Right lobe of liver (tissue), 6 donors: ENCODE measurements around the gene FASTKD1. TPM values are rescaled to one million over a fixed set of nuclear protein-coding genes. Genes with fewer than 3 reads are reported as not detected.
"Not testable (repeated sequence)": the region's sequence is repeated elsewhere in the genome, so short reads cannot be mapped to it uniquely, and the experiment has no call there.

Experiments
- ATAC-seq, 4 donors: fragments of 200-7000 bp; cut with Tn5 transposase; one replicate each; pipeline ENCODE4 v1.9.1; 2020; ENCODE audit warnings: mild to moderate bottlenecking in 4 of 4, moderate library complexity in 4 of 4
- DNase-seq, 3 donors: peaks; one replicate each; pipeline ENCODE4 v3.0.0-alpha.2; 2020
- H3K27ac ChIP-seq, 3 donors: fragments of 200-600 bp; one replicate each; pipeline ENCODE4 v1.8.0; 2022
- H3K27me3 ChIP-seq, 2 donors: fragments of 200-600 bp; one replicate each; pipeline ENCODE4 v1.8.0; 2022
- H3K36me3 ChIP-seq, 4 donors: fragments of 200-600 bp; sonication (generic) in 1 of 4; one replicate each; pipeline versions ENCODE4 v1.5.1 to v1.8.0; 2017 to 2022; ENCODE audit warnings: control low read depth in 1 of 4
- H3K4me1 ChIP-seq, 4 donors: fragments of 200-600 bp; sonication (generic) in 1 of 4; one replicate each; pipeline versions ENCODE4 v1.5.1 to v1.8.0; 2017 to 2022; ENCODE audit warnings: control low read depth in 1 of 4
- H3K4me3 ChIP-seq, 3 donors: fragments of 200-600 bp; one replicate each; pipeline ENCODE4 v1.8.0; 2022
- H3K9me3 ChIP-seq, 4 donors: fragments of 200-600 bp; sonication (generic) in 1 of 4; one replicate each; pipeline versions ENCODE4 v1.5.1 to v1.8.0; 2017 to 2022; ENCODE audit warnings: control low read depth in 1 of 4
- CTCF ChIP-seq, 4 donors: fragments of 200-600 bp in 3 of 4; fragments of 450-650 bp in 1 of 4; IDR thresholded peaks; one replicate each; pipeline versions ENCODE4 v1.5.1 to v1.8.0; 2016 to 2022; ENCODE audit warnings: antibody characterized with exemption in 4 of 4, mild to moderate bottlenecking in 2 of 4
- POLR2A ChIP-seq: fragments of 450-650 bp; IDR thresholded peaks from one replicate; pipeline ENCODE4 v1.6.1; 2017; ENCODE audit warnings: antibody characterized with exemption, mild to moderate bottlenecking
- WGBS: methylation state at CpG from one replicate; pipeline ENCODE4 v1.1.6; 2018; ENCODE audit warnings: low coverage, low lambda C conversion rate; ENCODE audit not compliant: insufficient coverage; ENCODE audit errors: missing lambda C conversion rate; 5-methylcytosine and 5-hydroxymethylcytosine counted together
- intact Hi-C, 2 donors: fragments of 100-400 bp; cut with DNase I; formaldehyde crosslinking; loops; one replicate each; pipeline versions ENCODE4 v1.11.2 to v1.14.1; 2022
- total RNA-seq, 6 experiments: library from RNA; depleted of rRNA in 2 of 6; stranded (reverse); fragments of >200 nt in 2 of 6; fragmentation: NEBNext Ultra II Directional in 3 of 6; extraction: Animal tissue kit (Norgen Biotek cat#: 25700) in 3 of 6; gene quantifications; one replicate each; pipeline versions ENCODE4 v1.1.0 to v1.2.4, GENCODE V29; 2016 to 2023
- donor health status: DM: no; HTN: yes; CAD: no.
- donor health status: DM: no; HTN: no; CAD: no.
- donor health status: DM: no; HTN: no; CAD: no.
- donor health status: DM: no; HTN: yes; CAD: no.
- donor health status: DM: no; HTN: yes; CAD: no.

The FASTKD1 gene
- total RNA-seq, 6 experiments from 2014 or later = 11.6 to 21.1 (median 13.4) TPM

DNA sequence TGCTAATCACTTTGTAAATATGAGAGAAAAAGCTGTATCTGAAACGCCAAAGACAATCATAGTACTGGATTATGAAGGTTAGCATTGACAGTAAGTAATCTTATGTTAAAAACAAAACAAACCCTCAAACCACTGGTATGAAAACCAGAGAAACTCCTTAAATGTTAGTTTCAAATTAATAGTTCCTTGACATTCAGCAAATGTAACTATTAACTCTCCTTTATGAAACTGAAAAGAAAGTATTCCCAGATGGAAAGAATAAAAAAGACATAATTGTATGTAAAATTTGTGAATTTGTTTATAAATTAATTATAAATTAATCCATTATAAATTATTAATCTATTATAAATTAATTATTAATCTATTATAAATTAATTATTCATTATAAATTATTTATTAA lies 12.3 kb downstream of the FASTKD1 start:
- DNase-seq = no peak
- 90% methylated on average over 1 of the region's 1 CpG for WGBS
- intact Hi-C loops = no loop called here
- no peaks in the 10 kb centered on the region for H3K4me1 ChIP-seq
- no peak overlapping the region for H3K4me3 ChIP-seq
- no peaks in the 10 kb centered on the region for H3K27me3 ChIP-seq
- no peak for TF ChIP-seq CTCF (IDR thresholded peaks at IDR 0.05)
- no peak for TF ChIP-seq POLR2A
- ATAC-seq = no peak
- H3K27ac ChIP-seq = no peak overlapping the region
- no peaks in the 10 kb centered on the region for H3K9me3 ChIP-seq
- H3K36me3 ChIP-seq = peaks cover 0 to 5% (median 0%) of the 10 kb centered on the region in 4 donors

GRCh38 chr2:169546756-169547155 lies 26.9 kb downstream of the FASTKD1 start:
- intact Hi-C loops = no loop called here
- Histone ChIP-seq H3K27ac (no peak overlapping the region), H3K4me1 (no peaks in the 10 kb centered on the region), H3K27me3 (no peaks in the 10 kb centered on the region), H3K4me3 (no peak overlapping the region), H3K9me3 (no peaks in the 10 kb centered on the region), H3K36me3 (peaks cover 0 to 5% (median 0%) of the 10 kb centered on the region in 4 donors)
- ATAC-seq (no peak), DNase-seq (no peak)
- TF ChIP-seq CTCF (IDR thresholded peaks at IDR 0.05) = no peak
- TF ChIP-seq POLR2A = no peak
- no CpG with 5 or more reads among the region's 2 CpGs for WGBS

- Histone ChIP-seq H3K36me3 (peaks cover 0 to 12% (median 0%) of the 10 kb centered on the region in 4 donors), H3K4me1 (no peaks in the 10 kb centered on the region), H3K9me3 (no peaks in the 10 kb centered on the region), H3K27ac (no peak overlapping the region), H3K27me3 (no peaks in the 10 kb centered on the region), H3K4me3 (no peak overlapping the region)
- no peak for ATAC-seq
- intact Hi-C loops = no loop called here
- TF ChIP-seq CTCF (IDR thresholded peaks at IDR 0.05) = no peak
- no peak for TF ChIP-seq POLR2A
- WGBS = 73% methylated on average over 3 of the region's 3 CpGs
- no peak for DNase-seq
Observed at GRCh38 chr2:169542433-169542832, 31.2 kb downstream of the FASTKD1 start.

DNA sequence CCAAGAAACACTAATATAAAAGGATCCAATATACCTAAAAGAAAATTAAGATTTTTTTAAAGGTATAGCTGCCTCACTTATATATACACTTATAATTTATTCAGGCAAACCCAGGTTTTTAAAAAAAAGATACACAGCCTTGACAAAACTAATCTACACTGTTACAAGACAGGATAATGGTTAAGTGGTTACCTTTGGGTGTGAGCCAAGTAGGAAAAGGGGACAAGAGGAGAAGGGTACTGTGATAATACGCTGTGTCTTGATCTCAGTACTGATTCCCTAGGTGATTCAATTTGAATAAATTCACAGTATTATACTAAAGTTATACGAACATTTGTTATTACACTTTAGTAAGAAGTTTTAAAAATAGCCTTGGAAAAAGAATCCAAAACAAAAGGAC lies 33.5 kb downstream of the FASTKD1 start:
- no peak overlapping the region for H3K27ac ChIP-seq
- ATAC-seq (no peak), DNase-seq (no peak)
- H3K4me1 ChIP-seq = no peaks in the 10 kb centered on the region
- no peak overlapping the region for H3K4me3 ChIP-seq
- no peaks in the 10 kb centered on the region for H3K27me3 ChIP-seq
- TF ChIP-seq POLR2A (no peak), CTCF (IDR thresholded peaks at IDR 0.05) (no peak)
- WGBS = 97% methylated on average over 2 of the region's 2 CpGs
- no peaks in the 10 kb centered on the region for H3K9me3 ChIP-seq
- intact Hi-C loops = no loop called here
- peaks cover 0 to 17% (median 0%) of the 10 kb centered on the region in 4 donors for H3K36me3 ChIP-seq

DNA sequence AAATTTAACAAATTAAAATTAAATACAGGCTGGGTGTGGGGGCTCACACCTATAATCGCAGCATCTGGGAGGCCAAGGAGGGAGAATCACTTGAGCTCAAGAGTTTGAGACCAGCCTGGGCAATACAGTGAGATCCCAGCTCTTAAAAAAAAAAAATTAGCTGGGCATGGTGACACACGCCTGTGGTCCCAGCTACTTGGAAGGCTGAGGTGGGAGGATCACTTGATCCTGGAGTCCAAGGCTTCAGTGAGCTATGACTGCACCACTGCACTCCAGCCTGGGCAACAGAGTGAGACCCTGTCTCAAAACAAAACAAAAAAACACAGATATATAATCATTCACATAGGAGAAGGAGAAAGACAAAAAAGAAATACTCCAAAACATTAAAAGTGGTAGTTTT lies 34.2 kb downstream of the FASTKD1 start:
- H3K27me3 ChIP-seq, DNase-seq, ATAC-seq, H3K4me1 ChIP-seq, intact Hi-C loops, H3K9me3 ChIP-seq, H3K4me3 ChIP-seq, H3K27ac ChIP-seq: not testable (repeated sequence)
- 100% methylated on average over 2 of the region's 2 CpGs for WGBS
- peaks cover 0 to 17% (median 0%) of the 10 kb centered on the region in 4 donors for H3K36me3 ChIP-seq
